GM18867 (cell line): ENCODE measurements around the gene TTC1.

Source experiments
- ATAC-seq: cut with Tn5 transposase; IDR thresholded peaks from one replicate; pipeline ENCODE4 v1.9.1; 2021; ENCODE audit warnings: mild to moderate bottlenecking, moderate library complexity; ENCODE audit not compliant: unreplicated experiment

TTC1 gene

DNA sequence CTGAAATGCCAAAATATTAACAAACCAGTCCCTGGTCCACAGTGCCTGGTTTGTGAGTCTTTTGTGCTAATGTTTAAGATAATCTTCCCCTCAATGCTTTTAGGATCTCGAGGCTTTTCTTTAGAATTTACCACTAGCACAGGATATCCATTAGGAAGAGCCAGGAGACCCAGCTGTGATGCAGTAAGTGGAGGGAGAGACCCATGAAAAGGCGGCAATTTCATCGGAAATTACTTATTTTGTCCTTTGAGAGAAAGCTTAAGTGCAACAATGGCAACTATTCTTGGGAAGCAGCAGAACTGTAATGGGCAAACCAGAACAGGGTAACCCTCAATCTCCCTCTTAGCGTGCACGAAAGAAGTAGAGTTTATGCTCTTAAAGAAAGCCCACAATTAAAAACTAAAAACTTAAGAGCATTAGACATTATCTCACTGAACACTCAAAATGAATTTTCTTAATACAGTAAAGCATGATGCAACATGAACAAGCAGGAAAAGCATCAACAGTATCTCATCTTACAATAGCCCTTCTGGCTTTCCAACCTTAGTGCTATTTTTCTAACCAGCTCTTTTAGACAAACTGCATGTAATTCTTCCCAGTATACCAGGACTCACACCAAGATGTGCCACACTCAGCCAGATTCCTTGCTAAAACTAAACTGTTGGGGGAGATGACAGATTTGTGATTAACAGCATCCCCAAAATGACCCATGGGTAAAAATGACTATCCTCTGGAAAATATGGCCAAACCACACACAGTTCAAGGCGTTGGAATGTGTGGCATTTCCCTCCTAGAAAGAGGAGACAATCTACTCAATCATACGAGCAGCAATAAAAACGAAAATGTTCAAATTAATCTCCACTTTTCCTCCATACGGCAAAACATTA, 73.9 kb downstream of the TTC1 start:
- no peak for ATAC-seq

DNA sequence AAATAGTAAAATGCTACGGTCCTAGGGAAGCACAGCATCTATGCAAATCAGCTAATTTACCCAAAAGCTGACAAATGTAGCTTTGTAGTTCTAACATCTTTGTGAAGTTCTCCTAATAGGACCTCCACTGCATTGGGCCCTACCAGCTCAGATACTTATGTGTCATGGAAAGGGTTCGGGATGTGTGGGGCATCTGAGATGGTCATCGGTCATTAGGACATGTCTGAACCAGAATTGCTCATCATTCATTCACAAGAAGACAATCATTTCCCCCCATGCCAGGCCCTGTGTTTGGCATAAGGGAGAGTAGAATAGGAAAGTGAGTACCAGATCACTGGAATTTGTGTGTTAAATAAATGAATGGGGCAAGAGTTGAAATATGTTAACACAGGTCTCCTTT, 74.6 kb downstream of the TTC1 start:
- no peak for ATAC-seq

DNA sequence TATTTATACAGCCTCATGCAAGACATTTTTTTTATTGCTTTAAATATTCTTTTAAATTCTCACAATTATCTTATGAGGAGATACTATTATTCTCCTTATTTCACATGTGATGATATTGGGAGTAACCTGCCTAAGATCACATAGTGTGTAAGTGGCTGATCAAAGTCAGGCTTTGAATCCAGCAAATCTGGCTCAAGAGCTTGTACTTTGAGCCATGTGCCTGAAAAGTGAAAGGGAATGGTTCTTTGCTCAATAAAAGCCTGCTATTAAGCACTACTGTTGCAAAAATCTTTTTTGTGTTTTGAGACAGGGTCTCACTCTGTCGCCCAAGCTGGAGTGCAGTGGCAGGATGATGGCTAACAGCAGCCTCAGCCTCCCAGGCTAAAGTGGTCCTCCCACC, 75.2 kb downstream of the TTC1 start:
- no peak for ATAC-seq

DNA sequence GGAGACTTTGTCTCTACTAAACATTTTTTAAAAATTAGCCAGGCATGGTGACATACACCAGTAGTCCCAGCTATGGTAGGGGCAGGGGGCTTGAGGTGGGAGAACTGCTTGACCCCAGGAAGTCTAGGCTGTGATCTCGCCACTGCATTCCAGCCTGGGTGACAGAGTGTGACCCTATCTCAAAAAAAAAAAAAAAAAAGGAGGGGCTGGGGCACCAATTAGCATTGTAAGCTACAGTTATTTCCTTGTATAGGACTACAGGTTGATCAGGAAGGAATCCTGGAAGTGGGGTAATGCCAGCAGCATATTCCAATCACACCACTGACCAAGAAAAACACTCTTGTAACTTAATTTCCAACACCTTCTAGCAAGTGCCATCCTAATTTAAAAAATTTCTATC, 78.3 kb downstream of the TTC1 start:
- no peak for ATAC-seq

DNA sequence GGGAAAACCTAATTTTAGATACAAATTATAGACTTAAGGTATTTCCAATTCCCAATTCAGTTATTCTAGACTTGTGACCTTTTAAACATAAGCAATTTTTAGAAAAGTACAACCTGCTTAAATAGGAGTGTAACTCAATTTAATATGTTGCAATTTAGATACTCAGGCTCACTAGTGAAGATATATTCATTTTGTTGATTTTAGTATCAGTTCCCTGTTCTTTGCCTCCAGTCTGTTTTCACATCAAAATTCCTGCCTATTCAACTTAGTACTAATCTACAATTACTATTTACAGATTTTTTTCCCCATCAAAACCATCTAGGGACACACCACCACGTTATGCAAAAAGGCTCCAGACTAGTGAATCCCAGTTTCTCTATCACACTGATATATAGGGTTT, 79.9 kb downstream of the TTC1 start:
- ATAC-seq = no peak

DNA sequence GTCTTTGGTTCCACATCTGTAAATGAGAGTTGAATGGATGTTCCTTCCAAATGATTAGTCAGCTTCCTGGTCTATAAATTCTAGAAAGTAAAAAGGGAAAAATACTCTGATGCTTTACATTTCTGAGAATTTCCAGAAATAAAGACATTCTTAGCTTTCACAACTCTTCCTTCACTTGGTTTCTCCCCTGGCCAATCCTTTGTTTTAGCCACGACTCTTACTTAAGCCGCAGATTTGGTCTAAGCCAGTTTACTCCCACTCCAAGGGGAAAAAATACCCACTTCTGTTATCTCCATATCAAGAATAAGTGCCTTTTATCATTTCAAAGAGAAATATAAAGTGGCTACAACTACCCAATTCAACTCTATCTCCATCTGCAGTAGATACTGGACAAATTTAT, 80.6 kb downstream of the TTC1 start:
- ATAC-seq = no peak

DNA sequence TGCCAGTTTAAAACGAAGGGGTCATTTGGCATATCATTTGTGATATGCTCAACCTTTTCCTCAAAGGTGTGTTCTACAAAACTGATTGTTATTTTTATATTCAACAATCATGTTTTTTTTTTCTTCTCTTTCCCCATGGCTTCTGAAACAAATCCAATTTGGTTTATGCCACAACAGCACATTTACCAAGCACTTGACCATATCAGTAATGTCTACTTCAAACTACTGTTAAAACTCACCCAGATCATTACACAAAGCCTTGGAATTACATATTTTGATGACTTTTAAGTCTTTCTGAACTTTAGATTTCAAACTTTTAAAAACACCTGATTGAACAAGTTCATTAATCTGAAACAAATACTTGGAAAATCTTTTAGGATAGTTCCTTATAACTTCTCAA, 81.1 kb downstream of the TTC1 start:
- ATAC-seq = no peak

DNA sequence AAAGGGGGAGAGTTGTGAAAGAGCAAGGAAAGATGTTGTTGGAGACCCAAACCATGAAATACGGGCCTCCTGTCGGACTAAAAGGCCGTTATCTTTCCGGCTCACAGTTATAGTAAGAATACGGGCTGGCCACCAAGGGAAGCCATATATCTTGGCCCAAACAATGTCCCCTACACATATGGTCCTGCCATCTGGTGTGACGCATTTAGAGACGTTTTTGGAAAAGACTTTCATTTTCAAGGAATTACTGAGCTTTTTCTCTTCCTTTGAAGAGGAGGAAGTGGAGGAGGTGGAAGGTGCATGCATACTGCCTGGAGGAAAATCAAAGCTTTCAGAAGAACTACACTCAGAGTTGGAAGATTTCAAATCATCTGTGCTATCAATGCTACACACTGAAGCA, 83.6 kb downstream of the TTC1 start:
- ATAC-seq = no peak

DNA sequence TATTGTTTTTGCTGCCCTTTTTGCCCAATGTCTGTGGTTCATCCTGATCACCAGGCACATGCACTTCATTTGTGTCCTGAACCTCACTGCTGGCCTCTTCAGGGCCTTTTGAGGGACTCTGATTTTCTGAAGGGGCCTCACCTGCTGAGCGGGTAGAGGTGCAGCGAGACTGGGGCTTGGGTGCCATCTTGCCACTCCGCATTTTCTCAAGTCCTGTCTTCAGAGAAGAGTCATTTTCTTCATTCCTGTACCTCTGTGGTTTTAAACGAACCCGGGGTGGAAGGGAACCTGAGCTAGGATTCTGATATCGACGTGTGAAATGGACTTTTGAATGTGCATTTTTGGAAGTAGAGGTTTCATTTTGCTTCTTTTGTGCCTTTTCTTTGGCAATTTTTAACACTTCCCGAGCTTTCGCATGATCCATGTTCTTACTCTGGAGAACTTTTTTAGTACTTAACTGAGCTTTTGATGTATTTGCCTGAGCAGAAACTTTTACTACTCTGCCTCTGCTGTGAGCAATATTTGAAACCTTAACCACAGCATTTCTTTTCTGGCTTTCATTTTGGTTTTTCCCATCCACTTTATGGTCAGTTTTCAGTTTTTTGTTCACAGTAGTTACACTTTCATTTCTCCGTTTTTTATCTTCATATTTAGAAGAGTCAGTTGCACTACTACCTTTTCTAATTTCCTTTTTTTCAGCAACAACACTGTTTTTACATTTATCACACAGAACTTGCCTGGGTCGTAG, 84.2 kb downstream of the TTC1 start:
- peak; percentile 88 for ATAC-seq

DNA sequence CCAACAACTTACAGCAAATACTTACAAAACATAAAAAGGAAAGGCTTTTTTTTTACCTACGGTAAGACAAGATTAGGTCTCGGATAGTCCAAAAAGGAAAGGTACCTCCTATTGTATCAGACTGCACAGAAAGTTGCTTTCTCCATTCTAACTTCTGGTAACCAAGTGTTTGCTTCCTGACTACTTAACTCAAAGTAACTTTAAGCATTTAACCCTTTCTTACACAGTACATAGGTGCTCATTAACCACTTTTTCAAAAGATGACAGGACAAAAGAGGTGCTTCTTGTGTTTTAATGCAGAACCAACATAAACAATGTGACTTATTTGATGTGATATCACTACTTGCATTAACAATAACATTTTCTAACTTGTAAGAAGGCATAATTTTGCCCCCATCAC, 87.2 kb downstream of the TTC1 start:
- no peak for ATAC-seq

DNA sequence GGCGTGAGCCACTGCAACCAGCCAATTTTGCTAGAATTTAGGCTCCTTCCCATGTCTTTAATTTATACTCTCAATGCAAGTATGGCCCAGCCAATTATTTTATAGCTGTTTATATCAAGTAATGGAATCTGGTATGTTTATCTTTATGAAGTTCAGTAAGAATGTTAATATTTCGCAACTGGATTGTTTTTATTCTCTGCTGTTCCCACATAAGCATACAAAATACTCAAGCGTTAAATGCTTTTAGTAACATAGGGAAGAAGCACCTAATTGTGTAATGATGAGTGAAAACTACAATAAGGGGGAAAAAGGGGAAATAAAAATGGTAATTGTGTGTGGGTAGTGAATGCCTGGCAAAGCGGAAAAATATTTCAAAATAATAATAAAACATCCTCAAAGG, 89.1 kb downstream of the TTC1 start:
- no peak for ATAC-seq

DNA sequence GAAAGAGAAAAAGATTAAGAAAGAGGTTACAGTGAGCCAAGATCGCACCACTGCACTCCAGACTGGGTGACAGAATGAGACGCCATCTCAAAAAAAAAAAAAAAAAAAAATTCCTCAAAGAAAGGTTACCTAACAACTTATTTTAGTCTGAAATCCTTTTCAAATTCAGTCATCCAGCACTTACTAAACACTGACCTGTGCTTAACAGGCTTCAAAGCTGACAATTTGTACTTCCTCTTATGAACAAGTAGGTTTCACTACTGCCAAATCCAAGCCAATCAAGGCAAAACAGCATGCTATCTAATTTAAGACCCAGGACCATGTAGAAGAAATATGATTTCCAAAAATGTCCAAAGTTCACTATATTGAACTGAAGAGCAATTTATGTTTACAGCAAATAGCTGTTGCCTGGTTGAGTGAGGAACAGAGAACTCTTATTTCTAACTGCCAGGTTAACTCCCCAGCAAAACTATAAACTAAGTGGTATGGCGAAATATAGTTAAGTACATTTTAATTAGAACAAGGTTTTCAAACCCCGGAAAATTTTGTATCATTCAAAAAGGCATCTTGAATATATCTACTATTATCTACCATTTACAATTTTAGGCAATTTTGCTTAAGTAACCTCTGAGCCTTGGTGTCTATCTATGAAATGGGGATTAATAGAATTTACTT, 96.9 kb downstream of the TTC1 start:
- ATAC-seq = peak; percentile 76

DNA sequence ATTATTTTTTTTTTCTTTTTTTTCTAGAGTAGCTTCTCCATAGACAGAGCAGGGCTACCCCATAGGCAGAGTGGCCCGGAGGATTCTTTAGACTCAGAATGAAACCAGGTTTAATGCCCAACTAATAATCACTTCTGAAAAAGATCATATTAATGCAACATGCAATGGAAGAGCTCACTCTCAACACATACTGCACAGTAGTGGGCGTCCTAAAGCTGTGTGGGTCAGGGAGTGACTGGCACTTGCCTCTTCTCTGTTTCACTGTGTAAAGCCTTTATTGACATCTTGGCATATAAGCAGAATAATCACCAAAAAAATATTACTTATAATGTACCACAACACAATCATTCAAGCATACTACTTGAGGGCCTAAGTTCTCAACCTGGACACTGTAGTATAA, 99.2 kb downstream of the TTC1 start:
- no peak for ATAC-seq
